Measurements from ENCODE around the gene INO80E. TPM values are rescaled to one million over a fixed set of nuclear protein-coding genes. Genes with fewer than 3 reads are reported as not detected.
A peak's percentile ranks its signal among the peaks of the same experiment; 100 is the strongest.

The INO80E gene
- total and polyA plus RNA-seq, 2 of the 8 experiments (the other 6 are each of a cell fraction or from before 2014, with no cell fraction given), result 43.0 to 91.2 TPM

- peak; percentile 53; the same call in 1 of the 2 replicates for TF ChIP-seq CEBPB (IDR thresholded peaks at IDR 0.05; ENCODE audit: low read depth, low read length)
- TF ChIP-seq NANOG (IDR thresholded peaks at IDR 0.05; ENCODE audit: insufficient read depth, low read depth, low read length, poor library complexity, severe bottlenecking), result no peak
- TF ChIP-seq SP2 (IDR thresholded peaks at IDR 0.05; ENCODE audit: low read length), result no peak
- no peak for TF ChIP-seq PHF8 (conservative IDR thresholded peaks at IDR 0.05; ENCODE audit: low read depth, low read length)
- TF ChIP-seq SP1 (IDR thresholded peaks at IDR 0.05; ENCODE audit: low read depth, low read length), result 0 out of 2 replicates have a peak, but pooled peaks have one; percentile 25
- no peak for TF ChIP-seq SIX5 (IDR thresholded peaks at IDR 0.05; ENCODE audit: low read depth, low read length)
- no peak for TF ChIP-seq SAP30 (IDR thresholded peaks at IDR 0.05; ENCODE audit: insufficient read depth, insufficient replicate concordance, low read length)
- TF ChIP-seq BCL11A (IDR thresholded peaks at IDR 0.05; ENCODE audit: low read depth in 2 of 2, low read length in 2 of 2), result no peak
- TF ChIP-seq TCF12 (IDR thresholded peaks at IDR 0.05; ENCODE audit: low read depth, low read length), result no peak
- TF ChIP-seq ATF2 (IDR thresholded peaks at IDR 0.05; ENCODE audit: low read length), result no peak
- TF ChIP-seq POU5F1 (IDR thresholded peaks at IDR 0.05; ENCODE audit: low read depth, low read length), result no peak
- no peak for TF ChIP-seq SUZ12 (IDR thresholded peaks at IDR 0.05; ENCODE audit: low read length)
- peak; percentile 99 for TF ChIP-seq E2F6 (IDR thresholded peaks at IDR 0.05)
- TF ChIP-seq FOSL1 (IDR thresholded peaks at IDR 0.05; ENCODE audit: insufficient read depth, low read depth, low read length), result no peak
- peak; percentile 93 for TF ChIP-seq MAX (IDR thresholded peaks at IDR 0.05)
- TF ChIP-seq HDAC6 (IDR thresholded peaks at IDR 0.05; ENCODE audit: low read depth, low read length), result no peak
- no peak for TF ChIP-seq MAFK (IDR thresholded peaks at IDR 0.05; ENCODE audit: low read depth, low read length)
- no peak for TF ChIP-seq EZH2 (IDR thresholded peaks at IDR 0.05; ENCODE audit: low read depth, low read length, severe bottlenecking)
- no peak for TF ChIP-seq TAF1 (IDR thresholded peaks at IDR 0.05; ENCODE audit: low read depth, low read length)
- TF ChIP-seq SIRT6 (IDR thresholded peaks at IDR 0.05; ENCODE audit: low read length), result no peak
- no peak for TF ChIP-seq HDAC2 (IDR thresholded peaks at IDR 0.05; ENCODE audit: borderline replicate concordance in 1 of 2, low read depth in 2 of 2, low read length in 2 of 2)
- peak; percentile 48; the same call in 1 of the 2 replicates for TF ChIP-seq BRCA1 (IDR thresholded peaks at IDR 0.05; ENCODE audit: low read depth, low read length)
These were observed 56.8 kb downstream of the INO80E start (continued) for GRCh38 chr16:30052671-30053372.
